Gastrocnemius medialis (tissue), 4 donors: ENCODE results near the gene FOXR1.
A peak's percentile ranks its signal among the peaks of the same experiment; 100 is the strongest.

Experiments used
- POLR2A ChIP-seq, 2 donors: fragments of 450-650 bp; IDR thresholded peaks; one replicate each; pipeline ENCODE4 v1.6.1; 2017; ENCODE audit warnings: antibody characterized with exemption in 2 of 2, mild to moderate bottlenecking in 2 of 2, moderate library complexity in 2 of 2
- TF ChIP-seq, protein P1 (sequence below), 5 experiments: fragments of 450-650 bp in 3 of 5; fragments of 200-600 bp in 2 of 5; sonication (generic) in 2 of 5; IDR thresholded peaks in 4 of 5; conservative IDR thresholded peaks in 1 of 5; 1 replicate in 4 of 5; 2 replicates in 1 of 5; pipeline ENCODE4 v1.5.1; 2016 to 2019; ENCODE audit warnings: antibody characterized with exemption in 5 of 5, mild to moderate bottlenecking in 3 of 5, moderate library complexity in 3 of 5

DNA sequence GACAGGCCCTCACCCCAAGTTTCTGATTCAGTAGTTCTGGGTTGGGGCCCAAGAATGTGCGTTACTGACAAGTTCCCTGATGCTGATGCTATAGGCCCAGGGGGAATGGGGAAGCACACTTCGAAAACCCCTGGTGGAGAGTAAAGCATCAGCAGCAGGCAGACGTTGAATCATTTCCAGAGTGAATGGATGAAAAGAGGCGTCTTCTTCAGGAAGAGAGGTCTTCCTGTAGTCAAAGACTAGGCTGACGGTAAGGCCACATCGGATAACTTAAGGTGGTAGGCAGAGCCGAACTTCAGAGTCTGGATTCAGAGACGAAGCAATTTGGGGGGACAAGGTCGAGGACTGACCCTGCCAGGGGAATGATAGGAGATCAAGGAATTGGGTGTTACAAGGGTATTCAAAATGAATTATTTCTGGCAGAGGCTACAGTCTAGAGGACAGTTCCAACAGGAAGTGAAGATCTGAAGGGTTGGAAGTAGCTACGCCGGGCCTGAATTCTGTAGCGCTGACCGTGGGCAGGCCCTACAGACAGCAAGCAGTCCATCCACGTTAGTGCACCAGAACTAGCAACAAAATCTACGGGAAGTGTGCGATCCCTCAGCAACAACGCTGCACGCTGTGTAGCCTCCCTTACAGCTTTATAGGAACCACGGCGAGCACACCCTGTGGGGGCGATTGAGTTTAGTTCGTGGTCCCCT lies 25.5 kb downstream of the FOXR1 start:
- TF ChIP-seq, protein P1, sequence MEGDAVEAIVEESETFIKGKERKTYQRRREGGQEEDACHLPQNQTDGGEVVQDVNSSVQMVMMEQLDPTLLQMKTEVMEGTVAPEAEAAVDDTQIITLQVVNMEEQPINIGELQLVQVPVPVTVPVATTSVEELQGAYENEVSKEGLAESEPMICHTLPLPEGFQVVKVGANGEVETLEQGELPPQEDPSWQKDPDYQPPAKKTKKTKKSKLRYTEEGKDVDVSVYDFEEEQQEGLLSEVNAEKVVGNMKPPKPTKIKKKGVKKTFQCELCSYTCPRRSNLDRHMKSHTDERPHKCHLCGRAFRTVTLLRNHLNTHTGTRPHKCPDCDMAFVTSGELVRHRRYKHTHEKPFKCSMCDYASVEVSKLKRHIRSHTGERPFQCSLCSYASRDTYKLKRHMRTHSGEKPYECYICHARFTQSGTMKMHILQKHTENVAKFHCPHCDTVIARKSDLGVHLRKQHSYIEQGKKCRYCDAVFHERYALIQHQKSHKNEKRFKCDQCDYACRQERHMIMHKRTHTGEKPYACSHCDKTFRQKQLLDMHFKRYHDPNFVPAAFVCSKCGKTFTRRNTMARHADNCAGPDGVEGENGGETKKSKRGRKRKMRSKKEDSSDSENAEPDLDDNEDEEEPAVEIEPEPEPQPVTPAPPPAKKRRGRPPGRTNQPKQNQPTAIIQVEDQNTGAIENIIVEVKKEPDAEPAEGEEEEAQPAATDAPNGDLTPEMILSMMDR (IDR thresholded peaks at IDR 0.05 in 4 of 5, conservative IDR thresholded peaks at IDR 0.05 in 1 of 5): peak in 1 of 5 experiments; percentile 10
- no peak for TF ChIP-seq POLR2A (IDR thresholded peaks at IDR 0.05)
